ENCODE measurements around the gene LRRC14B.

Gene LRRC14B

DNA sequence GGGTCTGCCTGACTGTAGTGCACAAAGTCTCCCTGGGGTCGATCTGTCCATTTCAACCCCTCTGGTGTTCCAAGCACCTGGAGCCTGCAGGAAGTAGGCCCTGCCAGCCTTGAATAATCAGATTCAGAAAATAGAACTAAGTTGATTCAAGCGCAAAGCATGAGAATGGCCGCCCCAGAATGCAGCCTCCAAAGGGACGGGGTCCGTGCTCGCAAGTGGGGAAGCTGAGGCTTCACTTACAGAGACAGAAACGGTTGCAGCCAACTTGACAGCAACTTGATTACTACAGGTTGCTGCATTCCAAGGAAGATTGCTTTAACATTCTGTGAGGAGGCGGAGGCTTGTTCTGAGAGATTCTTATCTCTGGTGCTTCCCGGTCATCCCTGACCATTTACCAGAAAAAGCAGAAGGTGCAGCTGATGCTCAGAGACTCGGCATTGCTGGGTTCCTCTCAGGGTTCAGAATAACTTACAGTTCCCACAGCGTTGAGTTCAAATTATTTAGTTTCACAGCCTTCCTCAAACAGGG is 14.9 kb upstream of the LRRC14B start:
- no peak for DNase-seq

DNA sequence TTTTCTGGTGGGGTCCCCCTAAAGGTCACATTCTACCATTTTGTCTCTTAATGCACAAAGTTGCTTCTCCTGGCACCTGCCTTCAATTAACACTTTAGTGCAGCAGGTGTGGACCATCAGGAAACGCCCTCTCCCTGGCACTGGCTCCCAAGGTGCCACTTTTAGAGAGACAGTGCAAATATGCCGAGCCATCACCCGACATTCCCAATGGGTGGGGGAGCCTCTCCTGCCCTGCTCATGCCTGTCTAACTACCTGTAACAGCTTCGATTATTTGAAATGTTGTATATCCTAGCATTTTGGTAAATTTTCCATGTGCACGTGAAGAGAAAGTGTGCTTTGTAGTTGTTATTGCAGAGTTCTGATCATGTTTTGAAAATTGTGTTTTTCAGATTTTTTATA is 13.2 kb upstream of the LRRC14B start:
- DNase-seq: no peak

- DNase-seq: no peak
These were observed 11.9 kb upstream of the LRRC14B start for GRCh38 chr5:179401-179800.

- DNase-seq: no peak
These were observed 10.9 kb upstream of the LRRC14B start for GRCh38 chr5:180286-180918.

DNA sequence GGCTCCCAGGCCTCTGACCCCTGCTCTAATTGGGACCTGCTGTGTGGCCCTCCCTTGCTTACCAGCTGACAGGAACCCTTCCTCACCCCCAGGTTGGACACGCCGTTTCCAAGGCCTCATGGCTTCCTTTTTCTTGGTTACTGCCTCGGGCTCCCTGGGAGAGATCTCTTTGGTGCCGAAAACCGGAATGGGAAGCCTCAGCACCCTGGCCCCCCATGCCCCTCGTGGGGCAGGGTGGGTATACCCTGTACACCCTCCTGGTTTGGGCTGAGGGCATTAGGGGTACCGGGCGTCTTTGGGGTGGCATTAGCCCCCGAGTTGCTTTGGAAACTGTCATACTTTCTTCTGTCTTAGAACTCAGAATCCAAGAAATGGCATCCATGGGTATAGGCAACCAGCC is 10.1 kb upstream of the LRRC14B start:
- DNase-seq: no peak

DNA sequence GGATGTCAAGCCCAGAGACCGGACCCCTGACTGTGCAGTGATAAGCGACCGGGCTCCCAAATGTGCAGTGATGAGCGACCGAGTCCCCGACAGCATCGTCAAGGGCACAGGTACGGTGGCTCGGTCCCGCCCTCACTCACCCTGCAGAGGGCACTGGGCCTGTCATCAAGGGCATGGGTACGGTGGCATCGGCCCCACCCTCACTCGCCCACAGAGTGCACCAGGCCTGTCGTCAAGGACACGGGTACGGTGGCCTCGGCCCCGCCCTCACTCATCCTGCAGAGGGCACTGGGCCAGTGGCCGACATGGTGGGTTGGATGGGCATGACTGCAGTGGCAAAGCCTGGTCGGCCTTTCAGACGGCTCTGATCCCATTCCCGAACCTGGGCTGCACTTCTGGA is 9.7 kb upstream of the LRRC14B start:
- no peak for DNase-seq

DNA sequence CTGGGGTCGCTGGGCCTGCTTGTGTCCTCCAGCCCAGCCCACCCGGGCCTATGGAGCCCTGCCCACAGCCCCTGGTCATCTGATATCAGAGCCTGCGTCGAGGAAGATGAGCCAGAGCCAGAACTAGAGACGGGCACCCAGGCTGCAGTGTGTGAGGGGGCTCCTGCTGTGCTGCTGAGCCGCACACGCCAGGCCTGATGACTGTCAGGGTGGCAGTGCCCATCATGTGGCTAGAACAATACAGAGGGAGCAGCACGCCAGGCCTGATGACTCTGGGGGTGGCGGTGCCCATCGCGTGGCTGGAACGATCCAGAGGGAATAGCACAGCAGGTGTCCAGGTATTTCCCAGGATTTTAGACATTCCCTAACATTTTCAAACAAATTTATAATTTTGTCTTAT is 9.2 kb upstream of the LRRC14B start:
- no peak for DNase-seq

GRCh38 chr5:184471-184870 is 6.8 kb upstream of the LRRC14B start:
- DNase-seq: no peak

DNA sequence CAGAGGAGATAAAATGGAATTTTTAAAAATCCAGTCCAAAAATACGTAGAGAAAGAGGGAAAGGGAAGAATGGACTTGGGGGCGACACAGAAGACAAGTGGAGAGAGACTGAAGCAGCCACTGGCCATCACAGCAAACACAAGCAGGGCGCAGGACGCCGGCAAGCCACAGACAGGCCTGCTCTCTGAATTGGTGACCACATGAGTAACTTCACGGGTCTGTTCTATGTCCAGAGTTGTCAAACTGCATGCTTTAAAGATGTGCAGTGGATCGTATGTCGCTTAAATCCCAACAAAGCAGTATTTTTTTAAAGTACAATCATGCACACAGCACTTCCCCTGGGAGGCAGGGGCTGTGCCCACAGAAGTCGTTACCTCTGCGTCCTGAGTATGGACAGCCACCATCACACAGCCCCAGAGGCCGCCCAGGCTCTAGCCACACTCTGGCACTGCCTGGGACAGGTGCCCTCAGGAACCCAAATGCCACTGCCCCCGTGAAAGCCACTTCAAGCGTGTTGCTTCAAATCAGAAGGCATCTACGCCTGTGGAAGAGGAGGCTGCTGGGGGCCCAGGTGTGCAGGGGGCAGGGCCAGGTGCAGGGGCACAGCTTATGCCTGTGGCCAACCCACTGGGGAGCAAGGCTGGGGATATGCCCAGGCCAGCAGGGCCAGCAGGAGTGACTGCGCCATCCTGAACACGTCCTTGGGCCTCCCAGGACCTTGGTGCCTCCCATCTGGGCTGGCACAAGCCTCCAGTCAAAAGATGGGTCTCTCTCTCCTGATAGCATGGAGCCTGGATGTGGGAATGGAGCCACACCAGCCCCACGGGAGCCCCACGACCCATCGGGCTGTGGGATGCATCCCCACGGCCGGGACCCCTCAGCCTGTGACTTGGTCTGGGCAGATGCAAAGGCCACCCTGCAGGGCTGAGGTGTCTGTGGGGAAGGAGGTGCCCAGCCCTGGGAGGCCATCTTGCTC is 5.9 kb upstream of the LRRC14B start:
- DNase-seq: no peak

DNA sequence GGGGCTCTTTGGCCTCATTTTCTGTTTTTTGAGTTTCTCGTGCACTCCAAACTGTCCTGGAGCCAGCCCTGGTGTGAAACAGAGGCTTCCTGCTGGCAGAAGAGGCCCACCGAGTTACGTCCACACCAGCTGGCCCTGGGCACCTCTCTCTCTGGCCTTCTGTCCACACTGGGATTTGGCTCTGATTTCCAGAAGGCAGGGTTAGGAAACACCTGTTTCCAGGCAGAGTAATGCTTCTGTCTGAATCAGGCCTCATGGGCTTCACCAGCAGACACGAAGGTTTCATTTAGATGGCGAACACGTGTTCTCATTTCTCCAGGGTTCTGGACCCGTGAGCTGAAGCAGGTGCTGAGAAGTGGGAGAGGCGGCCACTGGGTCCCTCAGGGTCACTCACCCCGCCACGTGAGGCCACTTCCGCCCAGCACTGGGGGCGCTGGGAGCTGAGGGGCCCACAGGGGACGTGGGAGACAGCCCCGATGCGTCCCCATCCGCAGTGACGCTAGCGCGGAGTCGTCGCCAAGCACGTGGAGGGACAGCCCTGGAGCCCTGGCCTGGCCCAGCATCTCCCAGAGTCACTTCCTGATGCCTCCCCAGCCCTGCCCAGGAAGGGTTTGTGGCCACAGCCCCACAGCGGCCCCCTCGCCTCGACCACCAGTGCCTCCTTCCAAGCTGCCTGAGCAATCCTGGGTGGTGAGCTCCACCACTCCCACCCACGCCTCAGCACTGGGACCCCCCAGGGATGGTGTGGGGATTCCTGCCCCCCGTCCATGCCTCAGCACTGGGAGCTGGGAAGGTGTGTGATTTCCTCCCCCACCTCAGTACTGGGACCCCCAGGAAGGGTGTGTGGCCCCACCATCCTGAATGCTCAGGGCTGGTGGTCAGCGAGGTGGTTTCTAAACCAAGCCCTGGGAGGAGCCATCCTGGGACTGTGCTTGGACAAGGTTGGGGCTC is 4.9 kb upstream of the LRRC14B start:
- no peak for DNase-seq

DNA sequence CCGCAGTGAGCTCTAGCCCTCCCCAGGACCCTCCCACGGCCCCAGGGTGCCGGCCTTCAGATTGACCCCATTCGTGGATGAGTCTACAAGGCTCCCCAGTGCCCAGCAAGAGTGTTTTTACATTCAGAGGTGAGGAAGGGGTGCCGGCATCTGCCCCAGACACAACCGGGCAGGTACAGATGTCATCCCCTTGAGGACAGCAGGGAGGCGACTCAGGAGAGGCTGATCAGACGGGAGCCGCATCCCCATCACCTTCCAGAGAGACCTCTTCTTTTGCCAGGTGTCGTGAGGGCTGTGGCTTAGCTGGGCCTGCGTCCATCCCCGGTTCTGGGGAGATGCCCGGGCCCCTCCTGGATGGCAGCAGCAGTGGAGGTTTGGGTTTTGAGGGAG is 4.3 kb upstream of the LRRC14B start:
- no peak for DNase-seq

DNA sequence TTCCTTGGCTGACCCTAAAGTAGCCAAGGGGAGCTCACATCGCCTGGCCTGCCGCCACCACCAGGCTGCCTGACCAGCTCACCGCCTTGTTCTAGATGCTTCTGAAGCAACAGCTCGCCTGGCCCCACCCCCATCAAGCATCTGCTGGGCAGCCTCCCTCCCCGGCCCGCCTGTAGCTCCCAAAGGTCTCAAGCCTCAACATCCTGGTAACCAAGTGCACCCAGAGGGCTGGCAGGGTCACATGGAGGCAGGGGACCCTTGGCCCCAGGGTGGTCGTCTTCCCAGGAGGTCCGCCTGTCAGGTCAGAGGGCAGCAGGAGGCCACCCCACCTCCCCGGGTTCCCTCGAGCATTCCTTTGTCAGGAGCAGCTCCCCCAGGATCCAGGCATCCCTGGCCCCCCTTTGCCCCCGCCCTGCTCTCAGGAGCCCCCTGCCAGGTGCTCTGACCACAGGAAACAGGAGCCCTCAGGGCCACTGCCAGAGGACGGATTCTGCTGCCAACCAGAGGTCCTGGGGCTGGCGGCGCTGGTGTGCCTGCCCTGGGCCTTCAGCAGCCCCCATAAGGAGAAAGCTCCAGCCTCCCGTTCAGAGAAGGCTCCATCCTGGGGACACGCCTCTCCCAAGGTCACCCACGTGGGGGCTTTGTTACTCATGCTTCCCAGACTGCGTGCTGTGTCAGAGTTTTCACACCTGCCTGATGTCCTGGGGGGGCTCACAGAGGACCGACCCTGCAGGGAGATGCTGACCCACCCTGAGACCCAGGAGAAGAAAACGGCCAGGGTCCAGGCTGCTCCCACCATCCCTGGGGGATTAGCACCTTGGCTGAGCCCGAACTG is 3.5 kb upstream of the LRRC14B start:
- no peak for DNase-seq

- peak; percentile 77 for DNase-seq
These were observed 2.5 kb upstream of the LRRC14B start for GRCh38 chr5:188488-189481.

GRCh38 chr5:189486-189885 is 1.8 kb upstream of the LRRC14B start:
- DNase-seq: no peak

- DNase-seq: no peak
These were observed 1.3 kb upstream of the LRRC14B start for GRCh38 chr5:189976-190365.

DNA sequence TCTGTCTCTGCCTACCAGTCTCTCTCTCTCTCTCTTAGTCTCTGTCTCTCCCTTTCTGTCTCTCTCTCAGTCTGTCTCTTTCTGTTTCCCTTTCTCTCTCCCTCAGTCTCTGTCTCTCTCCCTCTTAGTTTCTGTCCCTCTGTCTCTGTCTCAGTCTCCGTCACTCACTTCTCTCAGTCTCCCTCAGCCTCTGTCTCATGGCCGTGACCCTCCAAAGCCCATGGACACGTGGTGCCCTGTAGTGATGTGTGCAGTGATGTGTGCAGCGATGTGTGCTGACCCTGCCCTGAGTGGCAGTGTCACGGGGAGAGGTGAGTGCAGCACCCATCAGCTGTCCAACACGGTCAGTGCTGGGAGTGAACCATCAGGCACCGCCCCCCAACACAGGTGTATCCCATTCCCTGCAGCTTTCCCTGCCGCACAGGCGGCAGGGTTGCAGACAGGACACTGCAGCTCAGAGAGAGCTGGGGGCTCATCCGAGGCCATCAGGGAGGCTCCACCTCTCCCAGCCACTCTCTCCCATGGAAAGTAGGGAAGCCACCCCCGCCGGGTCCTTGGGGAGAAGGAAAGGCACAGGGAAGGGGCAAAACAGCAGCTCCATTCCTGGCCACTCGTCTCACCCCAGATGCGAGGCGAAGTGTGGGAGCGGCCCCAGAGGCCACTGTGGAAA is 794 bp upstream of the LRRC14B start:
- DNase-seq: no peak

- no peak for DNase-seq
These were observed 825 bp downstream of the LRRC14B start for GRCh38 chr5:191949-192690.

- DNase-seq: no peak
These were observed 1.3 kb downstream of the LRRC14B start for GRCh38 chr5:192691-192969.

- no peak for DNase-seq
These were observed 1.9 kb downstream of the LRRC14B start for GRCh38 chr5:192970-193831.
